ENCODE results near the gene GNE. TPM values are rescaled to one million over a fixed set of nuclear protein-coding genes. Genes with fewer than 3 reads are reported as not detected.

The GNE gene
- total and polyA plus RNA-seq, 7 experiments from 2014 or later, result 6.4 to 18.5 (median 13.1) TPM

DNA sequence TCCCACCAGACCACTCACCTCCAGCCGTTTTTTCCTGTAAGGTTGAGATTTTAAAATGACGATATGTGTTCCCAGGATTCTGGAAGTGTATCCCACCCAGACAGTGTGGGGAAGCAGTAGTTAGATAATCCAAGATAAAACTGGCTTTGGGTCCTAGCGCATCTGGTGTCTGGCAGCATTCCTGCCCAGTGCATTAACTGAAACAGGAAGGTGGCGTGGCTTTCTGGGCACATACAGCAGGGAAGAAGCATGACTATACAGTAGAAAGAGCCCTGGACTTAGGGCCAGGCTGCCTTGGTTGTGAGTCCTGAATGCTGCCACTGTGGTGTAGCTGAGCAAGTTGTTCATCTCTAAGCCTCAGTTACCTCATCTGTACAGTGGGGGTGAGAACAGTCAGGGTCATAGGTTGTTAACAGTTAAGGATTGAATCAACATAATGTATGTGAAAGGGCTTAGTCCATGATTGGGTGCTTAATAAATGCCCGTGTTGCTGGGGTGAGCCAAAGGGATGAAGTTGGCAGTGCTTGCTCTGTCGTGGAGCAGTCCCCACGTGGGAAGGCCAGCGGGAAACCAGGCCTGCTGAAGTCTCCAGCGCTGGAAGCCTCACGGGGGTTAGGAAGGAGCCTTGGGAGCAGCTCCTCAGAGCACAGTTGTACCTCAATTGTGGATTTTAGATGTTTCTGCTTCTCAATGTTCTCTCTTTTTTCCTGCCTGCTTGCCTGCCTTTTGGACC lies 49.6 kb downstream of the GNE start:
- Histone ChIP-seq H3K27ac (ENCODE audit: low read depth, low read length) (peak overlapping the region; percentile 37), H3K4me3 (ENCODE audit: low read length) (no peak overlapping the region), H3K9me3 (ENCODE audit: control insufficient read depth in 2 of 3, low read length in 3 of 3) (no peaks in the 10 kb centered on the region), H3K27me3 (ENCODE audit: control insufficient read depth in 2 of 2, insufficient read depth in 2 of 2, low read length in 2 of 2) (no peaks in the 10 kb centered on the region), H3K4me1 (ENCODE audit: control insufficient read depth in 2 of 2, insufficient read depth in 2 of 2, low read length in 2 of 2) (peaks cover 7 to 8% of the 10 kb centered on the region in 2 donors), H3K36me3 (ENCODE audit: control insufficient read depth in 2 of 3, insufficient read depth in 3 of 3, low read length in 3 of 3) (peaks cover 24 to 96% (median 34%) of the 10 kb centered on the region in 3 experiments)
- ChIA-PET POLR2A (no interaction called here), CTCF (interaction anchor here (1.0 kb wide), 1 partner anchor 17 kb away, joined by 3 read pairs; no protein-coding TSS in a partner anchor)
- no peak for DNase-seq
- Mint-ChIP-seq H3K4me1 (peaks cover 23 to 64% (median 55%) of the 10 kb centered on the region in 7 donors), H3K9me3 (no peaks in the 10 kb centered on the region), H3K27me3 (no peaks in the 10 kb centered on the region), H3K4me3 (peak overlapping the region in 1 of 10 donors; percentile 4), H3K27ac (peak overlapping the region in 8 of 9 donors; percentile 57 to 82 (median 76)), H3K36me3 (peaks cover 14 to 69% (median 21%) of the 10 kb centered on the region in 5 donors)
- ATAC-seq, result no peak
- intact Hi-C loops (cut with micrococcal nuclease), result no loop called here

GRCh38 chr9:36207546-36208012 lies 50.7 kb downstream of the GNE start:
- H3K27me3 Mint-ChIP-seq, result no peaks in the 10 kb centered on the region
- H3K4me1 Mint-ChIP-seq, result peaks cover 19 to 66% (median 50%) of the 10 kb centered on the region in 7 donors
- H3K4me3 Mint-ChIP-seq, result peak overlapping the region in 2 of 10 donors; percentile 7 to 52
- no peak for ATAC-seq
- ChIA-PET CTCF (no interaction called here), POLR2A (interaction anchor here (1.2 kb wide), 1 partner anchor 17 kb away, joined by 6 read pairs; the partner anchor contains the start of gene CLTA)
- intact Hi-C loops (cut with micrococcal nuclease), result no loop called here
- H3K27ac Mint-ChIP-seq, result peak overlapping the region; percentile 25 to 82 (median 75)
- no peak for DNase-seq
- H3K4me3 ChIP-seq (ENCODE audit: low read length), result no peak overlapping the region
- H3K27ac ChIP-seq (ENCODE audit: low read depth, low read length), result peak overlapping the region; percentile 37
- H3K9me3 Mint-ChIP-seq, result no peaks in the 10 kb centered on the region
- H3K36me3 ChIP-seq (ENCODE audit: control insufficient read depth in 2 of 3, insufficient read depth in 3 of 3, low read length in 3 of 3), result peaks cover 30 to 96% (median 34%) of the 10 kb centered on the region in 3 experiments
- peaks cover 7 to 8% of the 10 kb centered on the region in 2 donors for H3K4me1 ChIP-seq (ENCODE audit: control insufficient read depth in 2 of 2, insufficient read depth in 2 of 2, low read length in 2 of 2)
- peaks cover 14 to 69% (median 21%) of the 10 kb centered on the region in 5 donors for H3K36me3 Mint-ChIP-seq
- H3K27me3 ChIP-seq (ENCODE audit: control insufficient read depth in 2 of 2, insufficient read depth in 2 of 2, low read length in 2 of 2), result no peaks in the 10 kb centered on the region
- no peaks in the 10 kb centered on the region for H3K9me3 ChIP-seq (ENCODE audit: control insufficient read depth in 2 of 3, low read length in 3 of 3)

GRCh38 chr9:36207016-36207415 lies 51.2 kb downstream of the GNE start:
- H3K27ac ChIP-seq (ENCODE audit: low read depth, low read length), result no peak overlapping the region
- Mint-ChIP-seq H3K4me1 (peaks cover 21 to 66% (median 54%) of the 10 kb centered on the region in 7 donors), H3K9me3 (no peaks in the 10 kb centered on the region), H3K36me3 (peaks cover 18 to 74% (median 26%) of the 10 kb centered on the region in 5 donors), H3K4me3 (peak overlapping the region in 1 of 10 donors; percentile 6), H3K27ac (peak overlapping the region in 7 of 9 donors; percentile 28 to 83 (median 68)), H3K27me3 (no peaks in the 10 kb centered on the region)
- ATAC-seq (no peak), DNase-seq (no peak)
- H3K27me3 ChIP-seq (ENCODE audit: control insufficient read depth in 2 of 2, insufficient read depth in 2 of 2, low read length in 2 of 2), result no peaks in the 10 kb centered on the region
- ChIA-PET POLR2A (interaction anchor here (1.2 kb wide), 1 partner anchor 17 kb away, joined by 6 read pairs; the partner anchor contains the start of gene CLTA), CTCF (no interaction called here)
- intact Hi-C loops (cut with micrococcal nuclease), result no loop called here
- peaks cover 7 to 8% of the 10 kb centered on the region in 2 donors for H3K4me1 ChIP-seq (ENCODE audit: control insufficient read depth in 2 of 2, insufficient read depth in 2 of 2, low read length in 2 of 2)
- H3K4me3 ChIP-seq (ENCODE audit: low read length), result no peak overlapping the region
- H3K36me3 ChIP-seq (ENCODE audit: control insufficient read depth in 2 of 3, insufficient read depth in 3 of 3, low read length in 3 of 3), result peaks cover 33 to 96% (median 34%) of the 10 kb centered on the region in 3 experiments
- no peaks in the 10 kb centered on the region for H3K9me3 ChIP-seq (ENCODE audit: control insufficient read depth in 2 of 3, low read length in 3 of 3)

GRCh38 chr9:36204906-36205547 lies 53.2 kb downstream of the GNE start:
- no peaks in the 10 kb centered on the region for H3K9me3 ChIP-seq (ENCODE audit: control insufficient read depth in 2 of 3, low read length in 3 of 3)
- no peak overlapping the region for H3K27ac ChIP-seq (ENCODE audit: low read depth, low read length)
- peaks cover 7 to 8% of the 10 kb centered on the region in 2 donors for H3K4me1 ChIP-seq (ENCODE audit: control insufficient read depth in 2 of 2, insufficient read depth in 2 of 2, low read length in 2 of 2)
- DNase-seq, result no peak
- H3K27me3 ChIP-seq (ENCODE audit: control insufficient read depth in 2 of 2, insufficient read depth in 2 of 2, low read length in 2 of 2), result no peaks in the 10 kb centered on the region
- H3K4me1 Mint-ChIP-seq, result peaks cover 18 to 56% (median 41%) of the 10 kb centered on the region in 7 donors
- intact Hi-C loops (cut with micrococcal nuclease), result no loop called here
- no peaks in the 10 kb centered on the region for H3K9me3 Mint-ChIP-seq
- no peak overlapping the region for H3K4me3 ChIP-seq (ENCODE audit: low read length)
- no peaks in the 10 kb centered on the region for H3K27me3 Mint-ChIP-seq
- peak overlapping the region in 2 of 9 donors; percentile 10 to 58 for H3K27ac Mint-ChIP-seq
- H3K36me3 Mint-ChIP-seq, result peaks cover 8 to 61% (median 16%) of the 10 kb centered on the region in 5 donors
- ChIA-PET CTCF (interaction anchor here (0.6 kb wide), 1 partner anchor 55 kb away, joined by 3 read pairs; no protein-coding TSS in a partner anchor), POLR2A (no interaction called here)
- no peak for ATAC-seq
- peaks cover 29 to 97% (median 43%) of the 10 kb centered on the region in 3 experiments for H3K36me3 ChIP-seq (ENCODE audit: control insufficient read depth in 2 of 3, insufficient read depth in 3 of 3, low read length in 3 of 3)
- H3K4me3 Mint-ChIP-seq, result no peak overlapping the region

- Mint-ChIP-seq H3K36me3 (peaks cover 0 to 22% (median 19%) of the 10 kb centered on the region in 5 donors), H3K9me3 (no peaks in the 10 kb centered on the region), H3K4me1 (peaks cover 48 to 61% (median 57%) of the 10 kb centered on the region in 7 donors), H3K27me3 (no peaks in the 10 kb centered on the region), H3K4me3 (peak overlapping the region in 8 of 10 donors; percentile 17 to 90 (median 62)), H3K27ac (peak overlapping the region in 5 of 9 donors; percentile 10 to 72 (median 26))
- Histone ChIP-seq H3K9me3 (ENCODE audit: control insufficient read depth in 2 of 3, low read length in 3 of 3) (no peaks in the 10 kb centered on the region), H3K27me3 (ENCODE audit: control insufficient read depth in 2 of 2, insufficient read depth in 2 of 2, low read length in 2 of 2) (no peaks in the 10 kb centered on the region), H3K4me3 (ENCODE audit: low read length) (no peak overlapping the region), H3K4me1 (ENCODE audit: control insufficient read depth in 2 of 2, insufficient read depth in 2 of 2, low read length in 2 of 2) (peaks cover 33 to 35% of the 10 kb centered on the region in 2 donors), H3K27ac (ENCODE audit: low read depth, low read length) (no peak overlapping the region), H3K36me3 (ENCODE audit: control insufficient read depth in 2 of 3, insufficient read depth in 3 of 3, low read length in 3 of 3) (peaks cover 5 to 27% (median 6%) of the 10 kb centered on the region in 3 experiments)
- DNase-seq (no peak), ATAC-seq (no peak)
- intact Hi-C loops (cut with micrococcal nuclease), result loop anchor here (5.0 to 10.0 kb wide), 4 partner anchors 43 to 1817 kb away; partner anchors contain the start of genes ATOSB (in 1 of the 2), FAM221B (in 1 of the 2), MYORG (in 1 of the 2) and TMEM8B (in 1 of the 2)
- ChIA-PET CTCF (no interaction called here), POLR2A (interaction anchor here (1.4 to 5.7 kb wide), 2 partner anchors 8 to 19 kb away, joined by 4 to 30 read pairs; no protein-coding TSS in a partner anchor)
Observed at GRCh38 chr9:36194326-36195000, 63.8 kb downstream of the GNE start.

DNA sequence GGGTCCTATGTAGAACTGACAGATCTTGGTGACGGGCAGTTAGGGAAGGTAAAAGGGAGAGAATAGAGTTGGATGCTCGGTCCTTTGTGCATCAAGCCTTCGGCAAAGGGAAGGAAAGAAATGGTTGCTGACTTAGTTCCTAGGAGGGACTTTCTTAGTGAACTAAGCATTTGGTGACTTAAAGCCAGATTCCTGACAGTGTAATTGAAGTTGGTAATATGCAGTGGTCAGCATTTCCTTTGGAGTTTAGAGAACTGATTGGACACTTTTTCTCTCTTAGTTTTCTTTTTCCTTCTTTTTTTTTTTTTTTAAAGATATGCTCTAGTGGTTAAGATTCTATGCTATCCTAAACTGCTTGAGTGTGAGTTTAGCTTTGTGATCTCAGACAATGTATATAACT lies 65.2 kb downstream of the GNE start:
- peak overlapping the region; percentile 98 for H3K4me3 ChIP-seq (ENCODE audit: low read length)
- H3K4me3 Mint-ChIP-seq, result peak overlapping the region; percentile 86 to 98 (median 95)
- peaks cover 0 to 18% (median 5%) of the 10 kb centered on the region in 3 experiments for H3K36me3 ChIP-seq (ENCODE audit: control insufficient read depth in 2 of 3, insufficient read depth in 3 of 3, low read length in 3 of 3)
- H3K9me3 ChIP-seq (ENCODE audit: control insufficient read depth in 2 of 3, low read length in 3 of 3), result no peaks in the 10 kb centered on the region
- POLR2A ChIA-PET, result interaction anchor here (0.6 to 5.7 kb wide), 2 partner anchors 9 to 204 kb away, joined by 3 to 30 read pairs; no protein-coding TSS in a partner anchor
- H3K27ac ChIP-seq (ENCODE audit: low read depth, low read length), result no peak overlapping the region
- H3K36me3 Mint-ChIP-seq, result peaks cover 0 to 21% (median 17%) of the 10 kb centered on the region in 5 donors
- no peak for DNase-seq
- ATAC-seq, result no peak
- peaks cover 48 to 63% (median 57%) of the 10 kb centered on the region in 7 donors for H3K4me1 Mint-ChIP-seq
- peaks cover 33 to 35% of the 10 kb centered on the region in 2 donors for H3K4me1 ChIP-seq (ENCODE audit: control insufficient read depth in 2 of 2, insufficient read depth in 2 of 2, low read length in 2 of 2)
- H3K27ac Mint-ChIP-seq, result peak overlapping the region in 6 of 9 donors; percentile 11 to 80 (median 48)
- H3K9me3 Mint-ChIP-seq, result no peaks in the 10 kb centered on the region
- CTCF ChIA-PET, result no interaction called here
- no peaks in the 10 kb centered on the region for H3K27me3 Mint-ChIP-seq
- H3K27me3 ChIP-seq (ENCODE audit: control insufficient read depth in 2 of 2, insufficient read depth in 2 of 2, low read length in 2 of 2), result no peaks in the 10 kb centered on the region
- intact Hi-C loops (cut with micrococcal nuclease), result loop anchor here (5.0 to 10.0 kb wide), 4 partner anchors 44 to 1816 kb away; partner anchors contain the start of genes ATOSB (in 1 of the 2), FAM221B (in 1 of the 2), MYORG (in 1 of the 2) and TMEM8B (in 1 of the 2)

Measured in naive thymus-derived CD4-positive, alpha-beta T cell (primary cell).